ENCODE measurements around the gene RNF220. TPM values are rescaled to one million over a fixed set of nuclear protein-coding genes. Genes with fewer than 3 reads are reported as not detected.
"Not testable (repeated sequence)": the region's sequence is repeated elsewhere in the genome, so short reads cannot be mapped to it uniquely, and the experiment has no call there.

Gene RNF220
- polyA plus RNA-seq, 1 donor = 58.9 TPM

- DNase-seq (ENCODE audit: low read depth) = no peak
These were observed 248.3 kb downstream of the RNF220 start for GRCh38 chr1:44653107-44653964.

- DNase-seq (ENCODE audit: low read depth) = no peak
These were observed 249.6 kb downstream of the RNF220 start for GRCh38 chr1:44654621-44655187.

GRCh38 chr1:44655609-44656008 lies 250.6 kb downstream of the RNF220 start:
- no peak for DNase-seq (ENCODE audit: low read depth)

- DNase-seq (ENCODE audit: low read depth) = no peak
These were observed 254.5 kb downstream of the RNF220 start for GRCh38 chr1:44659566-44659965.

GRCh38 chr1:44660176-44660575 lies 255.1 kb downstream of the RNF220 start:
- no peak for DNase-seq (ENCODE audit: low read depth)

GRCh38 chr1:44661781-44662682 lies 257.0 kb downstream of the RNF220 start:
- no peak for DNase-seq (ENCODE audit: low read depth)

GRCh38 chr1:44662683-44663030 lies 257.6 kb downstream of the RNF220 start:
- no peak for DNase-seq (ENCODE audit: low read depth)

GRCh38 chr1:44663417-44663816 lies 258.4 kb downstream of the RNF220 start:
- DNase-seq (ENCODE audit: low read depth) = no peak

- no peak for DNase-seq (ENCODE audit: low read depth)
These were observed 259.8 kb downstream of the RNF220 start for GRCh38 chr1:44664730-44665370.

GRCh38 chr1:44666719-44667118 lies 261.7 kb downstream of the RNF220 start:
- DNase-seq (ENCODE audit: low read depth) = not testable (repeated sequence)

GRCh38 chr1:44670751-44671640 lies 265.9 kb downstream of the RNF220 start:
- DNase-seq (ENCODE audit: low read depth) = no peak

- no peak for DNase-seq (ENCODE audit: low read depth)
These were observed 267.4 kb downstream of the RNF220 start for GRCh38 chr1:44672254-44672955.

GRCh38 chr1:44672961-44673674 lies 268.1 kb downstream of the RNF220 start:
- DNase-seq (ENCODE audit: low read depth) = no peak

GRCh38 chr1:44673675-44674112 lies 268.6 kb downstream of the RNF220 start:
- no peak for DNase-seq (ENCODE audit: low read depth)

GRCh38 chr1:44674113-44675000 lies 269.3 kb downstream of the RNF220 start, which contains the start of the genes ARMH1 and TMEM53:
Gene ARMH1 (plus strand): TSS chr1:44674714. CDS start chr1:44689698, 14,984 bp downstream.
Gene TMEM53 (minus strand): TSS chr1:44674481. CDS start chr1:44674391, 90 bp downstream.
- DNase-seq (ENCODE audit: low read depth) = peak; percentile 94

GRCh38 chr1:44675186-44675585 lies 270.1 kb downstream of the RNF220 start:
- no peak for DNase-seq (ENCODE audit: low read depth)

- DNase-seq (ENCODE audit: low read depth) = no peak
These were observed 271.6 kb downstream of the RNF220 start for GRCh38 chr1:44676484-44677200.
